CD4-positive, alpha-beta memory T cell (primary cell): ENCODE results near the gene TRAF3IP3. TPM values are rescaled to one million over a fixed set of nuclear protein-coding genes. Genes with fewer than 3 reads are reported as not detected.

Experiments used
- CTCF ChIA-PET: fragments of 350-600 bp; sonication (Branson Sonifier 250); formaldehyde crosslinking; loops from one replicate; lab custom pipeline; 2021; ENCODE audit warnings: inconsistent platforms; ENCODE audit not compliant: partially characterized antibody; lab: Charles Lee
- POLR2A ChIA-PET: fragments of 350-600 bp; sonication (Branson Sonifier 250); formaldehyde crosslinking; loops from one replicate; lab custom pipeline; 2021; ENCODE audit not compliant: partially characterized antibody; lab: Charles Lee
- DNase-seq, 5 donors: peaks; one replicate each; pipeline versions ENCODE4 v3.0.0 to v3.0.0-alpha.2; 2020 to 2022; ENCODE audit warnings: mixed read lengths in 1 of 5
- H3K27ac ChIP-seq: one replicate; pipeline ENCODE4 v1.7.0; 2013; ENCODE audit warnings: low read depth, low read length
- H3K27me3 ChIP-seq: 2 replicates; pipeline ENCODE4 v1.7.0; 2013; ENCODE audit warnings: mild to moderate bottlenecking, low read length, moderate library complexity; ENCODE audit not compliant: insufficient read depth
- H3K36me3 ChIP-seq: 2 replicates; pipeline ENCODE4 v1.7.0; 2013; ENCODE audit warnings: mild to moderate bottlenecking, low read length, moderate library complexity; ENCODE audit not compliant: insufficient read depth
- H3K4me1 ChIP-seq: 2 replicates; pipeline ENCODE4 v1.7.0; 2013; ENCODE audit warnings: mild to moderate bottlenecking, low read length, moderate library complexity; ENCODE audit not compliant: insufficient read depth
- H3K4me3 ChIP-seq, 2 donors: one replicate each; pipeline ENCODE4 v1.7.0; 2013; ENCODE audit warnings: low read length in 2 of 2, mild to moderate bottlenecking in 1 of 2
- H3K9me3 ChIP-seq, 2 donors: one replicate each; pipeline ENCODE4 v1.7.0; 2013; ENCODE audit warnings: low read length in 2 of 2, control low read depth in 1 of 2; ENCODE audit not compliant: control insufficient read depth in 1 of 2
- H3K27ac Mint-ChIP-seq, 7 donors: one replicate each; pipeline ENCODE4 v1.8.0; 2020 to 2021; ENCODE audit warnings: mixed read lengths in 7 of 7, mild to moderate bottlenecking in 6 of 7, inconsistent platforms in 3 of 7, moderate library complexity in 3 of 7
- H3K27me3 Mint-ChIP-seq, 2 donors: one replicate each; pipeline ENCODE4 v1.8.0; 2020 to 2021; ENCODE audit warnings: mixed read lengths in 2 of 2
- H3K36me3 Mint-ChIP-seq, 2 donors: one replicate each; pipeline ENCODE4 v1.8.0; 2020 to 2021; ENCODE audit warnings: mixed read lengths in 2 of 2, inconsistent platforms in 1 of 2, mild to moderate bottlenecking in 1 of 2
- H3K4me1 Mint-ChIP-seq, 4 donors: one replicate each; pipeline ENCODE4 v1.8.0; 2020 to 2021; ENCODE audit warnings: mixed read lengths in 4 of 4, mild to moderate bottlenecking in 1 of 4
- H3K4me3 Mint-ChIP-seq, 8 donors: one replicate each; pipeline ENCODE4 v1.8.0; 2020 to 2021; ENCODE audit warnings: mixed read lengths in 8 of 8, mild to moderate bottlenecking in 7 of 8, moderate library complexity in 6 of 8, inconsistent platforms in 3 of 8
- H3K9me3 Mint-ChIP-seq, 8 donors: one replicate each; pipeline ENCODE4 v1.8.0; 2020 to 2021; ENCODE audit warnings: mixed read lengths in 8 of 8, mild to moderate bottlenecking in 5 of 8, inconsistent platforms in 3 of 8, moderate library complexity in 1 of 8
- intact Hi-C: fragments of 100-400 bp; cut with micrococcal nuclease; formaldehyde crosslinking; loops from one replicate; pipeline ENCODE4 v1.15.1; 2023
- polyA plus RNA-seq, 2 donors: library from polyadenylated mRNA; unstranded; fragments of 300-500 nt; fragmentation: Illumina TruSeq; gene quantifications; one replicate each; pipeline ENCODE4 v1.2.3, GENCODE V29; 2021
- total RNA-seq, 2 experiments: library from RNA; stranded (reverse); gene quantifications; one replicate each; pipeline ENCODE4 v1.2.3, GENCODE V29; 2021

Gene TRAF3IP3
- total and polyA plus RNA-seq, 4 experiments from 2014 or later = 435 to 574 (median 529) TPM

- Histone ChIP-seq H3K4me1 (peaks cover 50% of the 10 kb centered on the region), H3K9me3 (no peaks in the 10 kb centered on the region), H3K4me3 (no peak overlapping the region), H3K27ac (no peak overlapping the region), H3K36me3 (peaks cover 90% of the 10 kb centered on the region), H3K27me3 (no peaks in the 10 kb centered on the region)
- H3K27ac Mint-ChIP-seq = peak overlapping the region in 6 of 7 donors; percentile 51 to 86 (median 71)
- DNase-seq = no peak
- no peaks in the 10 kb centered on the region for H3K27me3 Mint-ChIP-seq
- POLR2A ChIA-PET = interaction anchor here (31.0 kb wide), 1 partner anchor 19 kb away, joined by 1778 read pairs; the partner anchor contains the start of gene TRAF3IP3
- no peak overlapping the region for H3K4me3 Mint-ChIP-seq
- peaks cover 49 to 65% of the 10 kb centered on the region in 2 donors for H3K36me3 Mint-ChIP-seq
- H3K9me3 Mint-ChIP-seq = no peaks in the 10 kb centered on the region
- peaks cover 18 to 34% (median 26%) of the 10 kb centered on the region in 4 donors for H3K4me1 Mint-ChIP-seq
- intact Hi-C loops = no loop called here
- CTCF ChIA-PET = interaction anchor here (1.2 kb wide), 1 partner anchor 30 kb away, joined by 4 read pairs; no protein-coding TSS in a partner anchor
Observed at GRCh38 chr1:209777587-209777986, 21.7 kb downstream of the TRAF3IP3 start.

GRCh38 chr1:209778102-209778501 lies 22.2 kb downstream of the TRAF3IP3 start:
- no peak overlapping the region for H3K4me3 Mint-ChIP-seq
- peaks cover 18 to 38% (median 30%) of the 10 kb centered on the region in 4 donors for H3K4me1 Mint-ChIP-seq

GRCh38 chr1:209780268-209780667 lies 24.4 kb downstream of the TRAF3IP3 start:
- ChIA-PET POLR2A (interaction anchor here (1.7 to 31.0 kb wide), 2 partner anchors 21 to 43 kb away, joined by 5 to 1778 read pairs; partner anchors contain the start of gene TRAF3IP3), CTCF (interaction anchor here (1.7 to 6.0 kb wide), 2 partner anchors 11 to 44 kb away, joined by 5 to 28 read pairs; no protein-coding TSS in a partner anchor)
- no peaks in the 10 kb centered on the region for H3K9me3 ChIP-seq
- no peak for DNase-seq
- intact Hi-C loops = loop anchor here (5.0 kb wide), 1 partner anchor 33 kb away; no protein-coding TSS in a partner anchor
- no peak overlapping the region for H3K27ac ChIP-seq
- peaks cover 53 to 61% of the 10 kb centered on the region in 2 donors for H3K36me3 Mint-ChIP-seq
- peaks cover 0 to 4% (median 0%) of the 10 kb centered on the region in 8 donors for H3K9me3 Mint-ChIP-seq
- H3K4me3 Mint-ChIP-seq = no peak overlapping the region
- peaks cover 0 to 3% of the 10 kb centered on the region in 2 donors for H3K27me3 Mint-ChIP-seq
- peaks cover 68% of the 10 kb centered on the region for H3K36me3 ChIP-seq
- H3K4me1 Mint-ChIP-seq = peaks cover 24 to 60% (median 45%) of the 10 kb centered on the region in 4 donors
- H3K27ac Mint-ChIP-seq = peak overlapping the region in 5 of 7 donors; percentile 17 to 81 (median 60)
- peaks cover 42% of the 10 kb centered on the region for H3K4me1 ChIP-seq
- H3K4me3 ChIP-seq = no peak overlapping the region
- no peaks in the 10 kb centered on the region for H3K27me3 ChIP-seq

More at GRCh38 chr1:209778102-209778501, 22.2 kb downstream of the TRAF3IP3 start:
- Histone ChIP-seq H3K4me3 (no peak overlapping the region), H3K4me1 (peaks cover 46% of the 10 kb centered on the region), H3K27me3 (no peaks in the 10 kb centered on the region), H3K27ac (no peak overlapping the region), H3K9me3 (no peaks in the 10 kb centered on the region), H3K36me3 (peaks cover 90% of the 10 kb centered on the region)
- POLR2A ChIA-PET = interaction anchor here (31.0 kb wide), 1 partner anchor 19 kb away, joined by 1778 read pairs; the partner anchor contains the start of gene TRAF3IP3
- Mint-ChIP-seq H3K36me3 (peaks cover 53 to 65% of the 10 kb centered on the region in 2 donors), H3K27me3 (no peaks in the 10 kb centered on the region), H3K9me3 (no peaks in the 10 kb centered on the region), H3K27ac (peak overlapping the region in 2 of 7 donors; percentile 70 to 86)
- CTCF ChIA-PET = interaction anchor here (0.9 to 1.2 kb wide), 2 partner anchors 30 to 32 kb away, joined by 3 to 4 read pairs; no protein-coding TSS in a partner anchor
- no peak for DNase-seq
- intact Hi-C loops = no loop called here

- Mint-ChIP-seq H3K36me3 (peaks cover 26 to 46% of the 10 kb centered on the region in 2 donors), H3K4me3 (peak overlapping the region in 6 of 8 donors; percentile 92 to 99 (median 96)), H3K9me3 (peaks cover 0 to 4% (median 0%) of the 10 kb centered on the region in 8 donors), H3K4me1 (peaks cover 17 to 43% (median 37%) of the 10 kb centered on the region in 4 donors), H3K27me3 (peaks cover 0 to 3% of the 10 kb centered on the region in 2 donors), H3K27ac (peak overlapping the region; percentile 95 to 100 (median 99))
- no peak for DNase-seq
- Histone ChIP-seq H3K9me3 (no peaks in the 10 kb centered on the region), H3K27me3 (no peaks in the 10 kb centered on the region), H3K4me3 (no peak overlapping the region), H3K36me3 (peaks cover 37% of the 10 kb centered on the region), H3K27ac (peak overlapping the region; percentile 67), H3K4me1 (peaks cover 21% of the 10 kb centered on the region)
- POLR2A ChIA-PET = interaction anchor here (1.4 to 31.0 kb wide), 5 partner anchors 10 to 98 kb away, joined by 3 to 1778 read pairs (median 7); partner anchors contain the start of gene TRAF3IP3
- CTCF ChIA-PET = interaction anchor here (1.2 to 6.9 kb wide), 6 partner anchors 11 to 42 kb away, joined by 3 to 65 read pairs (median 16); partner anchors contain the start of genes TRAF3IP3 and UTP25
- intact Hi-C loops = loop anchor here (5.0 kb wide), 1 partner anchor 36 kb away; no protein-coding TSS in a partner anchor
Observed at GRCh38 chr1:209783386-209783785, 27.5 kb downstream of the TRAF3IP3 start.

GRCh38 chr1:209784265-209785169 lies 28.7 kb downstream of the TRAF3IP3 start, which contains the start of gene C1orf74:
C1orf74 (minus strand) TSS chr1:209784559; CDS start chr1:209783634, 925 bp downstream.
- intact Hi-C loops = loop anchor here (1.0 to 5.0 kb wide), 4 partner anchors 16 to 43 kb away; partner anchors contain the start of genes TRAF3IP3 and UTP25
- POLR2A ChIA-PET = interaction anchor here (0.6 to 31.0 kb wide), 9 partner anchors 9 to 1540 kb away, joined by 3 to 1778 read pairs (median 5); partner anchors contain the start of genes IRF6, PLXNA2, TRAF3IP3 and UTP25

GRCh38 chr1:209785592-209785991 lies 29.7 kb downstream of the TRAF3IP3 start:
- Mint-ChIP-seq H3K27me3 (peaks cover 0 to 3% of the 10 kb centered on the region in 2 donors), H3K36me3 (peaks cover 9 to 25% of the 10 kb centered on the region in 2 donors), H3K27ac (peak overlapping the region; percentile 95 to 100 (median 99)), H3K4me3 (no peak overlapping the region), H3K9me3 (peaks cover 0 to 4% (median 0%) of the 10 kb centered on the region in 8 donors), H3K4me1 (peaks cover 15 to 31% (median 30%) of the 10 kb centered on the region in 4 donors)
- intact Hi-C loops = no loop called here
- Histone ChIP-seq H3K27me3 (no peaks in the 10 kb centered on the region), H3K4me3 (no peak overlapping the region), H3K9me3 (no peaks in the 10 kb centered on the region), H3K4me1 (peaks cover 21% of the 10 kb centered on the region), H3K36me3 (peaks cover 16% of the 10 kb centered on the region), H3K27ac (peak overlapping the region; percentile 67)
- ChIA-PET POLR2A (interaction anchor here (1.5 to 31.0 kb wide), 3 partner anchors 20 to 37 kb away, joined by 3 to 1778 read pairs (median 16); partner anchors contain the start of genes IRF6 and TRAF3IP3), CTCF (interaction anchor here (1.4 to 6.9 kb wide), 5 partner anchors 13 to 40 kb away, joined by 4 to 65 read pairs (median 13); partner anchors contain the start of genes TRAF3IP3 and UTP25)
- no peak for DNase-seq

More at GRCh38 chr1:209784265-209785169, 28.7 kb downstream of the TRAF3IP3 start, which contains the start of gene C1orf74:
- peaks cover 26% of the 10 kb centered on the region for H3K36me3 ChIP-seq
- Mint-ChIP-seq H3K4me1 (peaks cover 15 to 35% (median 33%) of the 10 kb centered on the region in 4 donors), H3K27ac (peak within 1 kb of the TSS; percentile 95 to 100 (median 99)), H3K4me3 (peak within 1 kb of the TSS; percentile 92 to 99 (median 96)), H3K9me3 (peaks cover 0 to 4% (median 0%) of the 10 kb centered on the region in 8 donors), H3K27me3 (peaks cover 0 to 3% of the 10 kb centered on the region in 2 donors), H3K36me3 (peaks cover 15 to 35% of the 10 kb centered on the region in 2 donors)
- CTCF ChIA-PET = interaction anchor here (1.1 to 6.9 kb wide), 6 partner anchors 12 to 41 kb away, joined by 4 to 65 read pairs (median 16); partner anchors contain the start of genes TRAF3IP3 and UTP25
- H3K4me1 ChIP-seq = peaks cover 21% of the 10 kb centered on the region
- DNase-seq = peak; percentile 97 to 99 (median 98)
- no peaks in the 10 kb centered on the region for H3K9me3 ChIP-seq
- peak within 1 kb of the TSS; percentile 67 for H3K27ac ChIP-seq
- peak within 1 kb of the TSS; percentile 49 to 72 for H3K4me3 ChIP-seq
- no peaks in the 10 kb centered on the region for H3K27me3 ChIP-seq
